Bronchial epithelial cell (primary cell): ENCODE data around the gene GSC. TPM values are rescaled to one million over a fixed set of nuclear protein-coding genes. Genes with fewer than 3 reads are reported as not detected.
"Not testable (repeated sequence)": the region's sequence is repeated elsewhere in the genome, so short reads cannot be mapped to it uniquely, and the experiment has no call there.

Source experiments
- DNase-seq: peaks from one replicate; pipeline ENCODE4 v3.0.0-alpha.2; 2010; ENCODE audit warnings: low read depth
- FAIRE-seq: peaks from 2 replicates; lab custom pipeline; 2011; peaks lifted over from hg19 to GRCh38; lab: Jason Lieb, UNC
- H3K27me3 ChIP-seq: 2 replicates; pipeline ENCODE4 v1.5.1; 2011; ENCODE audit warnings: low read length; ENCODE audit not compliant: control insufficient read depth, insufficient read depth
- H3K36me3 ChIP-seq: 2 replicates; pipeline ENCODE4 v1.5.1; 2011; ENCODE audit warnings: low read length; ENCODE audit not compliant: control insufficient read depth, insufficient read depth
- H3K4me3 ChIP-seq: 2 replicates; pipeline ENCODE4 v1.5.1; 2011; ENCODE audit warnings: mild to moderate bottlenecking, low read depth, low read length, control low read depth
- total RNA-seq: library from RNA; depleted of rRNA; stranded (reverse); fragments of >200 nt; gene quantifications from 2 replicates; pipeline ENCODE4 v1.2.1, GENCODE V29; 2014
- TF ChIP-seq, protein P1 (sequence below): IDR thresholded peaks from 2 replicates; pipeline ENCODE4 v1.5.1; 2011; ENCODE audit warnings: mild to moderate bottlenecking, moderate library complexity, low read length, control low read depth, inconsistent platforms; ENCODE audit not compliant: insufficient read depth, severe bottlenecking

Gene GSC
- total RNA-seq, 1 donor from 2014 or later, result not detected

- Histone ChIP-seq H3K36me3 (no peaks in the 10 kb centered on the region), H3K4me3 (no peak overlapping the region), H3K27me3 (no peaks in the 10 kb centered on the region)
- TF ChIP-seq, protein P1, sequence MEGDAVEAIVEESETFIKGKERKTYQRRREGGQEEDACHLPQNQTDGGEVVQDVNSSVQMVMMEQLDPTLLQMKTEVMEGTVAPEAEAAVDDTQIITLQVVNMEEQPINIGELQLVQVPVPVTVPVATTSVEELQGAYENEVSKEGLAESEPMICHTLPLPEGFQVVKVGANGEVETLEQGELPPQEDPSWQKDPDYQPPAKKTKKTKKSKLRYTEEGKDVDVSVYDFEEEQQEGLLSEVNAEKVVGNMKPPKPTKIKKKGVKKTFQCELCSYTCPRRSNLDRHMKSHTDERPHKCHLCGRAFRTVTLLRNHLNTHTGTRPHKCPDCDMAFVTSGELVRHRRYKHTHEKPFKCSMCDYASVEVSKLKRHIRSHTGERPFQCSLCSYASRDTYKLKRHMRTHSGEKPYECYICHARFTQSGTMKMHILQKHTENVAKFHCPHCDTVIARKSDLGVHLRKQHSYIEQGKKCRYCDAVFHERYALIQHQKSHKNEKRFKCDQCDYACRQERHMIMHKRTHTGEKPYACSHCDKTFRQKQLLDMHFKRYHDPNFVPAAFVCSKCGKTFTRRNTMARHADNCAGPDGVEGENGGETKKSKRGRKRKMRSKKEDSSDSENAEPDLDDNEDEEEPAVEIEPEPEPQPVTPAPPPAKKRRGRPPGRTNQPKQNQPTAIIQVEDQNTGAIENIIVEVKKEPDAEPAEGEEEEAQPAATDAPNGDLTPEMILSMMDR, result no peak
- DNase-seq (no peak), FAIRE-seq (no peak)
Observed at GRCh38 chr14:94728950-94729349, 41.0 kb downstream of the GSC start.

- H3K27me3 ChIP-seq, H3K4me3 ChIP-seq, DNase-seq, FAIRE-seq, H3K36me3 ChIP-seq: not testable (repeated sequence)
Observed at GRCh38 chr14:94728440-94728839, 41.5 kb downstream of the GSC start.

GRCh38 chr14:94726649-94727048 lies 43.3 kb downstream of the GSC start:
- H3K4me3 ChIP-seq, DNase-seq, H3K36me3 ChIP-seq, H3K27me3 ChIP-seq, FAIRE-seq: not testable (repeated sequence)

DNA sequence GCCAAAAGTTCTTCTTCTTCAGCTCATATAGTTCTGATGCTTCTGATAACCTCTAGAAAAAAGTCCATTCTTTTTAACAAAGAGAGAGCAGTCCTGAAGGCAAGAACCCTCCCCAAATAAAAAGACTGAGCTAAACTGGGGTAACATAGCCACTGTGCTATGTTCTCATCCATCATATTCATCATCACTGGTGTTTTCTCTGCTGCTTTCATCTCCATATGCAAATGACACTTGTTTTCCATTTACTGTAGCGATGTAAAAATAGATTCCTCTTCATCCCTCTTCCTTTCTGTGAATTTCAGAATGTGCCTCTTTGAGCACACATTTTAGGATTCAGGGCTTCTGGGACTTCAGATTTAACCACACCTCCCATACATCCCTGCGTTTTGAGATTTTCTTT lies 44.9 kb downstream of the GSC start:
- TF ChIP-seq, protein P1, result no peak
- DNase-seq (no peak), FAIRE-seq (no peak)
- no peaks in the 10 kb centered on the region for H3K27me3 ChIP-seq
- no peak overlapping the region for H3K4me3 ChIP-seq
- H3K36me3 ChIP-seq, result no peaks in the 10 kb centered on the region

GRCh38 chr14:94722397-94722796 lies 47.5 kb downstream of the GSC start:
- FAIRE-seq, result no peak
- no peak for DNase-seq
- TF ChIP-seq, protein P1, result no peak
- Histone ChIP-seq H3K4me3 (no peak overlapping the region), H3K36me3 (no peaks in the 10 kb centered on the region), H3K27me3 (no peaks in the 10 kb centered on the region)

Other genes with a start within 250 kb of the GSC start
- gene SERPINA4, start 208.7 kb downstream of the GSC start, total RNA-seq, result not detected in 2 replicates
- not detected in 2 replicates for gene SERPINA5, start 188.7 kb downstream of the GSC start, total RNA-seq
- 0.79 and 1.3 TPM in 2 replicates for gene SERPINA3, start 157.7 kb downstream of the GSC start, total RNA-seq